Neural cell (in vitro differentiated cells): ENCODE measurements around the gene SLFN12L. TPM values are rescaled to one million over a fixed set of nuclear protein-coding genes. Genes with fewer than 3 reads are reported as not detected.

Source experiments
- H2AFZ ChIP-seq: fragments of 200-600, 300-800 bp; sonication (generic), shearing (Covaris generic); 2 replicates; pipeline ENCODE4 v1.6.0; 2014; ENCODE audit warnings: low read depth, mild to moderate bottlenecking, antibody characterized with exemption, low read length, moderate library complexity
- H3F3A ChIP-seq: fragments of 200-600 bp; shearing (Covaris generic); 2 replicates; pipeline ENCODE4 v1.6.1; 2016; ENCODE audit warnings: mild to moderate bottlenecking, moderate library complexity, mixed read lengths, antibody characterized with exemption, low read length; ENCODE audit not compliant: insufficient read depth, poor library complexity, severe bottlenecking
- H3K27ac ChIP-seq: fragments of 200-600, 300-800 bp; sonication (generic), shearing (Covaris generic); 2 replicates; pipeline ENCODE4 v1.5.1; 2014; ENCODE audit warnings: mild to moderate bottlenecking, low read length, moderate library complexity
- H3K27me3 ChIP-seq: fragments of 300-800, 200-600 bp; sonication (generic), shearing (Covaris generic); 2 replicates; pipeline ENCODE4 v1.6.0; 2014; ENCODE audit warnings: mild to moderate bottlenecking, low read depth, low read length, moderate library complexity; ENCODE audit not compliant: insufficient read depth
- H3K36me3 ChIP-seq: fragments of 300-800, 200-600 bp; sonication (generic), shearing (Covaris generic); 2 replicates; pipeline ENCODE4 v1.5.1; 2014; ENCODE audit warnings: mild to moderate bottlenecking, antibody characterized with exemption, low read length, moderate library complexity; ENCODE audit not compliant: insufficient read depth
- H3K4me2 ChIP-seq: fragments of 300-800, 200-600 bp; sonication (generic), shearing (Covaris generic); 2 replicates; pipeline ENCODE4 v1.6.0; 2014; ENCODE audit warnings: mild to moderate bottlenecking, low read length
- H3K4me3 ChIP-seq: fragments of 300-800, 200-600 bp; sonication (generic), shearing (Covaris generic); 2 replicates; pipeline ENCODE4 v1.5.1; 2014; ENCODE audit warnings: mild to moderate bottlenecking, low read length, moderate library complexity
- H3K79me2 ChIP-seq: fragments of 200-600 bp; shearing (Covaris generic); replicated peaks from 2 replicates; pipeline ENCODE4 v1.6.0; 2014; ENCODE audit warnings: mild to moderate bottlenecking, low read length, moderate library complexity; ENCODE audit not compliant: insufficient read depth
- H3K9ac ChIP-seq: fragments of 300-800, 200-600 bp; sonication (generic), shearing (Covaris generic); 2 replicates; pipeline ENCODE4 v1.6.1; 2016; ENCODE audit warnings: mild to moderate bottlenecking, low read length, mixed read lengths
- H3K9me2 ChIP-seq: fragments of 200-600 bp; shearing (Covaris generic); 2 replicates; pipeline ENCODE4 v1.6.1; 2016; ENCODE audit warnings: mild to moderate bottlenecking, low read length, mixed read lengths; ENCODE audit not compliant: insufficient read depth
- H3K9me3 ChIP-seq: fragments of 200-600, 300-800 bp; sonication (generic), shearing (Covaris generic); 2 replicates; pipeline ENCODE4 v1.6.1; 2016; ENCODE audit warnings: mild to moderate bottlenecking, mixed run types, low read length, moderate library complexity, mixed read lengths
- H4K20me1 ChIP-seq: fragments of 200-600 bp; shearing (Covaris generic); 2 replicates; pipeline ENCODE4 v1.6.1; 2016; ENCODE audit warnings: mild to moderate bottlenecking, mixed run types; ENCODE audit not compliant: insufficient read depth
- EP300 ChIP-seq: fragments of 450-650 bp; conservative IDR thresholded peaks from 2 replicates; pipeline ENCODE4 v1.6.1; 2014; ENCODE audit warnings: antibody characterized with exemption, mild to moderate bottlenecking, moderate library complexity; ENCODE audit not compliant: poor library complexity, severe bottlenecking
- EZH2 ChIP-seq: fragments of 200-600, 300-800 bp; shearing (Covaris generic), sonication (generic); IDR thresholded peaks from 2 replicates; pipeline ENCODE4 v1.6.1; 2014; ENCODE audit warnings: antibody characterized with exemption, low read length, borderline replicate concordance, mild to moderate bottlenecking; ENCODE audit not compliant: insufficient read depth, poor library complexity, severe bottlenecking
- MXI1 ChIP-seq: fragments of 450-650 bp; conservative IDR thresholded peaks from 2 replicates; pipeline ENCODE4 v1.6.1; 2014; ENCODE audit warnings: antibody characterized with exemption, mild to moderate bottlenecking; ENCODE audit not compliant: poor library complexity, severe bottlenecking
- POLR2AphosphoS5 ChIP-seq: IDR thresholded peaks from 2 replicates; pipeline ENCODE4 v1.6.1; 2012
- RAD21 ChIP-seq: fragments of 450-650 bp; conservative IDR thresholded peaks from 2 replicates; pipeline ENCODE4 v1.6.1; 2014; ENCODE audit warnings: antibody characterized with exemption, mild to moderate bottlenecking, moderate library complexity
- REST ChIP-seq: IDR thresholded peaks from 2 replicates; pipeline ENCODE4 v1.6.1; 2012; ENCODE audit warnings: borderline replicate concordance
- SMC3 ChIP-seq: fragments of 450-650 bp; conservative IDR thresholded peaks from 2 replicates; pipeline ENCODE4 v1.6.1; 2014; ENCODE audit warnings: antibody characterized with exemption, mild to moderate bottlenecking, moderate library complexity; ENCODE audit not compliant: poor library complexity
- TAF1 ChIP-seq: IDR thresholded peaks from 2 replicates; pipeline ENCODE4 v1.6.1; 2012; ENCODE audit warnings: low read depth
- polyA plus RNA-seq: library from polyadenylated mRNA; depleted of rRNA; stranded (reverse); fragments of >200 nt; gene quantifications from 2 replicates; pipeline ENCODE4 v1.2.3, GENCODE V29; 2014

Gene SLFN12L
- polyA plus RNA-seq, 1 donor from 2014 or later, result not detected

- peaks cover 42% of the 10 kb centered on the region for H3K27me3 ChIP-seq
- H3K4me2 ChIP-seq, result no peak overlapping the region
- H2AFZ ChIP-seq, result no peak overlapping the region
- no peak overlapping the region for H3K27ac ChIP-seq
- H3K79me2 ChIP-seq, result no peaks in the 10 kb centered on the region
- H3K4me3 ChIP-seq, result no peak overlapping the region
- H3K9me3 ChIP-seq, result peaks cover 4% of the 10 kb centered on the region
- H3K36me3 ChIP-seq, result no peaks in the 10 kb centered on the region
- no peaks in the 10 kb centered on the region for H3K9me2 ChIP-seq
- no peaks in the 10 kb centered on the region for H3F3A ChIP-seq
- TF ChIP-seq TAF1, result no peak
- no peak for TF ChIP-seq MXI1
- no peak for TF ChIP-seq RAD21
- no peak for TF ChIP-seq SMC3
- TF ChIP-seq POLR2AphosphoS5, result no peak
- TF ChIP-seq EZH2, result no peak
- no peak for TF ChIP-seq REST
- TF ChIP-seq EP300, result no peak
- H4K20me1 ChIP-seq, result no peaks in the 10 kb centered on the region
- H3K9ac ChIP-seq, result no peak overlapping the region
Observed at GRCh38 chr17:35477248-35477647, 60.2 kb downstream of the SLFN12L start.

- Histone ChIP-seq H3K9me3 (peaks cover 4% of the 10 kb centered on the region), H3K9me2 (no peaks in the 10 kb centered on the region), H3K9ac (no peak overlapping the region), H3K4me2 (no peak overlapping the region), H2AFZ (no peak overlapping the region), H3K79me2 (no peaks in the 10 kb centered on the region), H3K36me3 (no peaks in the 10 kb centered on the region), H3K4me3 (no peak overlapping the region), H3K27ac (no peak overlapping the region), H4K20me1 (no peaks in the 10 kb centered on the region), H3F3A (no peaks in the 10 kb centered on the region), H3K27me3 (peaks cover 41% of the 10 kb centered on the region)
- no peak for TF ChIP-seq REST
Observed at GRCh38 chr17:35476283-35476820, 61.1 kb downstream of the SLFN12L start.
